Transverse colon (tissue), 4 donors: Measurements from ENCODE around the gene KIF3A. TPM values are rescaled to one million over a fixed set of nuclear protein-coding genes. Genes with fewer than 3 reads are reported as not detected.
A peak's percentile ranks its signal among the peaks of the same experiment; 100 is the strongest.

Experiments used
- DNase-seq: peaks from one replicate; pipeline ENCODE4 v3.0.0-alpha.2; 2019
- H3K27ac ChIP-seq, 4 donors: fragments of 200-600 bp; sonication (generic); 2 replicates each; pipeline ENCODE4 v1.5.1; 2016 to 2018; ENCODE audit warnings: inconsistent platforms in 4 of 4
- H3K27me3 ChIP-seq: fragments of 200-600 bp; sonication (generic); 2 replicates; pipeline ENCODE4 v1.5.1; 2017; ENCODE audit warnings: inconsistent platforms
- H3K36me3 ChIP-seq, 4 donors: fragments of 200-600 bp; sonication (generic); 2 replicates each; pipeline ENCODE4 v1.5.1; 2017 to 2019; ENCODE audit warnings: inconsistent platforms in 4 of 4
- H3K4me1 ChIP-seq, 4 donors: fragments of 200-600 bp; sonication (generic); 2 replicates each; pipeline ENCODE4 v1.5.1; 2017 to 2020; ENCODE audit warnings: inconsistent platforms in 4 of 4
- H3K4me3 ChIP-seq, 4 donors: fragments of 200-600 bp; sonication (generic); 1 replicate in 1 of 4; 2 replicates in 3 of 4; pipeline versions ENCODE4 v1.5.1 to v1.6.1; 2017 to 2019; ENCODE audit warnings: inconsistent platforms in 4 of 4
- H3K9me3 ChIP-seq, 2 donors: fragments of 200-600 bp; sonication (generic); 2 replicates each; pipeline ENCODE4 v1.5.1; 2017 to 2019; ENCODE audit warnings: inconsistent platforms in 2 of 2
- EP300 ChIP-seq: sonication (generic); formaldehyde crosslinking; IDR thresholded peaks from one replicate; pipeline ENCODE4 v1.6.1; 2017; ENCODE audit warnings: antibody characterized with exemption, low read depth
- POLR2A ChIP-seq: fragments of 450-650 bp; IDR thresholded peaks from one replicate; pipeline ENCODE4 v1.6.1; 2016; ENCODE audit warnings: antibody characterized with exemption, mild to moderate bottlenecking, moderate library complexity
- POLR2AphosphoS5 ChIP-seq, 3 donors: sonication (generic); formaldehyde crosslinking; IDR thresholded peaks; one replicate each; pipeline ENCODE4 v1.6.1; 2016; ENCODE audit warnings: antibody characterized with exemption in 3 of 3
- WGBS, 2 donors: methylation state at CpG; one replicate each; pipeline ENCODE4 v1.1.5; 2018; ENCODE audit warnings: low coverage in 1 of 2; 5-methylcytosine and 5-hydroxymethylcytosine counted together
- in situ Hi-C, 4 donors: fragments of 200-750 bp; cut with MboI; loops; one replicate each; pipeline versions ENCODE4 v1.15.0 to v1.15.1; 2017; ENCODE audit warnings: low sequenced_read_pairs in 3 of 4, low pct_ligation_motif_present in 1 of 4, low pct_unique_long_range_greater_than_20kb in 1 of 4
- intact Hi-C: fragments of 100-400 bp; cut with DNase I; formaldehyde crosslinking; loops from one replicate; pipeline ENCODE4 v1.15.1; 2023; ENCODE audit warnings: low total_unique reads
- total RNA-seq, 4 donors: library from RNA; depleted of rRNA; stranded (reverse); fragments of >200 nt; gene quantifications; one replicate each; pipeline ENCODE4 v1.1.0, GENCODE V29; 2016
- TF ChIP-seq, protein P1 (sequence below), 5 experiments: fragments of 200-600 bp in 3 of 5; fragments of 450-650 bp in 2 of 5; sonication (generic) in 3 of 5; IDR thresholded peaks; 1 replicate in 2 of 5; 2 replicates in 3 of 5; pipeline ENCODE4 v1.5.1; 2016 to 2017; ENCODE audit warnings: antibody characterized with exemption in 5 of 5, inconsistent platforms in 3 of 5, mild to moderate bottlenecking in 2 of 5, moderate library complexity in 1 of 5

KIF3A gene
- total RNA-seq, 4 donors from 2014 or later, result 1.9 to 7.0 (median 2.8) TPM

- TF ChIP-seq POLR2A (no peak), EP300 (no peak), POLR2AphosphoS5 (IDR thresholded peaks at IDR 0.05) (no peak)
- TF ChIP-seq, protein P1, sequence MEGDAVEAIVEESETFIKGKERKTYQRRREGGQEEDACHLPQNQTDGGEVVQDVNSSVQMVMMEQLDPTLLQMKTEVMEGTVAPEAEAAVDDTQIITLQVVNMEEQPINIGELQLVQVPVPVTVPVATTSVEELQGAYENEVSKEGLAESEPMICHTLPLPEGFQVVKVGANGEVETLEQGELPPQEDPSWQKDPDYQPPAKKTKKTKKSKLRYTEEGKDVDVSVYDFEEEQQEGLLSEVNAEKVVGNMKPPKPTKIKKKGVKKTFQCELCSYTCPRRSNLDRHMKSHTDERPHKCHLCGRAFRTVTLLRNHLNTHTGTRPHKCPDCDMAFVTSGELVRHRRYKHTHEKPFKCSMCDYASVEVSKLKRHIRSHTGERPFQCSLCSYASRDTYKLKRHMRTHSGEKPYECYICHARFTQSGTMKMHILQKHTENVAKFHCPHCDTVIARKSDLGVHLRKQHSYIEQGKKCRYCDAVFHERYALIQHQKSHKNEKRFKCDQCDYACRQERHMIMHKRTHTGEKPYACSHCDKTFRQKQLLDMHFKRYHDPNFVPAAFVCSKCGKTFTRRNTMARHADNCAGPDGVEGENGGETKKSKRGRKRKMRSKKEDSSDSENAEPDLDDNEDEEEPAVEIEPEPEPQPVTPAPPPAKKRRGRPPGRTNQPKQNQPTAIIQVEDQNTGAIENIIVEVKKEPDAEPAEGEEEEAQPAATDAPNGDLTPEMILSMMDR (IDR thresholded peaks at IDR 0.05), result no peak
- Histone ChIP-seq H3K4me1 (peaks cover 7 to 26% (median 21%) of the 10 kb centered on the region in 4 donors), H3K27me3 (no peaks in the 10 kb centered on the region), H3K36me3 (no peaks in the 10 kb centered on the region), H3K4me3 (no peak overlapping the region), H3K9me3 (no peaks in the 10 kb centered on the region), H3K27ac (no peak overlapping the region)
- in situ Hi-C loops (loop anchor here in 1 of 4 donors (25.0 kb wide), 1 partner anchor 392 kb away; no protein-coding TSS in a partner anchor), intact Hi-C loops (no loop called here)
- WGBS, 2 donors, result 80 to 91% methylated on average over 4 to 5 of the region's 5 CpGs
- DNase-seq, result no peak
Observed at GRCh38 chr5:132778856-132779255, 41.5 kb upstream of the KIF3A start.

DNA sequence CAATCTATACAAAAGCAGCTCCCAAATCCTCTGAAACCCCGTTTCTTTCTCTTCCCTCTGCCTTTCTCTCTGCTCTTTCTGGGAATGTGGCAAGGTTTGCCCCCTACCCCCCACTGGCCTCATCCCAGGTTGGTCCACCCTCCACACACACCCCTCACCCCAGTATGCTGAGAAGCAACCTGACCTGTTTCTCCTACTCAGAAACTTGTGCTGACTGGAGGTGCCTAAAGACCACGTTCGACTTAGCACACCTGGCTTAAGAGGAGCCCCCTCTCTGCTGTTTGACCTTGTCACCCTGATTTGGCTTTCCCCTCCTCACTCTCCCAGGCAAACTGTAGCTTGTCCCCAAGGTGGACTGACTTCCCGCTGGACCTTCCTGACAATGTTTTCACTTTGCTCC, 40.8 kb upstream of the KIF3A start:
- H3K4me1 ChIP-seq, result peaks cover 7 to 26% (median 21%) of the 10 kb centered on the region in 4 donors
- intact Hi-C loops, result no loop called here
- no peaks in the 10 kb centered on the region for H3K27me3 ChIP-seq
- in situ Hi-C loops, result loop anchor here in 1 of 4 donors (25.0 kb wide), 1 partner anchor 391 kb away; no protein-coding TSS in a partner anchor
- DNase-seq, result no peak
- H3K4me3 ChIP-seq, result peak overlapping the region in 3 of 4 donors; percentile 83 to 94 (median 94)
- 60 to 80% methylated on average over 2 to 4 of the region's 4 CpGs for WGBS, 2 donors
- H3K9me3 ChIP-seq, result no peaks in the 10 kb centered on the region
- H3K36me3 ChIP-seq, result no peaks in the 10 kb centered on the region
- H3K27ac ChIP-seq, result peak overlapping the region in 3 of 4 donors; percentile 80 to 84 (median 83)
- no peak for TF ChIP-seq POLR2AphosphoS5 (IDR thresholded peaks at IDR 0.05)
- no peak for TF ChIP-seq EP300
- TF ChIP-seq POLR2A, result no peak
- TF ChIP-seq, protein P1 (IDR thresholded peaks at IDR 0.05), result no peak

- no peaks in the 10 kb centered on the region for H3K9me3 ChIP-seq
- peak within 1 kb of the TSS; percentile 83 to 94 (median 88) for H3K4me3 ChIP-seq
- peak; percentile 59 for DNase-seq
- H3K36me3 ChIP-seq, result no peaks in the 10 kb centered on the region
- H3K27ac ChIP-seq, result peak within 1 kb of the TSS; percentile 80 to 84 (median 83)
- WGBS, 2 donors, result 3 to 14% methylated on average over 13 to 39 of the region's 82 CpGs
- in situ Hi-C loops (loop anchor here in 1 of 4 donors (25.0 kb wide), 1 partner anchor 390 kb away; no protein-coding TSS in a partner anchor), intact Hi-C loops (no loop called here)
- no peaks in the 10 kb centered on the region for H3K27me3 ChIP-seq
- H3K4me1 ChIP-seq, result peaks cover 7 to 26% (median 21%) of the 10 kb centered on the region in 4 donors
- TF ChIP-seq POLR2A, result no peak
- TF ChIP-seq, protein P1 (IDR thresholded peaks at IDR 0.05), result peak in 1 of 5 experiments; percentile 1
Observed at GRCh38 chr5:132777209-132778069, 40.1 kb upstream of the KIF3A start, which contains the start of gene SEPTIN8. Gene SEPTIN8, minus strand, starts transcription at chr5:132777239. Its CDS starts 102 bp downstream, at chr5:132777137.

GRCh38 chr5:132776938-132777208, 39.5 kb upstream of the KIF3A start:
- in situ Hi-C loops, result loop anchor here in 1 of 4 donors (25.0 kb wide), 1 partner anchor 390 kb away; no protein-coding TSS in a partner anchor
- Histone ChIP-seq H3K36me3 (no peaks in the 10 kb centered on the region), H3K27ac (peak overlapping the region; percentile 80 to 84 (median 83)), H3K27me3 (no peaks in the 10 kb centered on the region), H3K4me3 (peak overlapping the region; percentile 83 to 94 (median 88)), H3K4me1 (peaks cover 7 to 26% (median 21%) of the 10 kb centered on the region in 4 donors), H3K9me3 (no peaks in the 10 kb centered on the region)
- intact Hi-C loops, result no loop called here
- TF ChIP-seq POLR2AphosphoS5 (IDR thresholded peaks at IDR 0.05) (no peak), POLR2A (no peak), EP300 (no peak)
- TF ChIP-seq, protein P1 (IDR thresholded peaks at IDR 0.05), result no peak
- no peak for DNase-seq
- WGBS, 2 donors, result 1% methylated on average over 14 of the region's 40 CpGs; no CpG with 5 or more reads in 1 of the 2 donors
